Fibroblast of skin of right biceps (primary cell): ENCODE results near the gene KCTD19.
A peak's percentile ranks its signal among the peaks of the same experiment; 100 is the strongest.
"Not testable (repeated sequence)": the region's sequence is repeated elsewhere in the genome, so short reads cannot be mapped to it uniquely, and the experiment has no call there.

Experiments
- DNase-seq: peaks from one replicate; pipeline ENCODE4 v3.0.0-alpha.2; 2013

KCTD19 gene

DNA sequence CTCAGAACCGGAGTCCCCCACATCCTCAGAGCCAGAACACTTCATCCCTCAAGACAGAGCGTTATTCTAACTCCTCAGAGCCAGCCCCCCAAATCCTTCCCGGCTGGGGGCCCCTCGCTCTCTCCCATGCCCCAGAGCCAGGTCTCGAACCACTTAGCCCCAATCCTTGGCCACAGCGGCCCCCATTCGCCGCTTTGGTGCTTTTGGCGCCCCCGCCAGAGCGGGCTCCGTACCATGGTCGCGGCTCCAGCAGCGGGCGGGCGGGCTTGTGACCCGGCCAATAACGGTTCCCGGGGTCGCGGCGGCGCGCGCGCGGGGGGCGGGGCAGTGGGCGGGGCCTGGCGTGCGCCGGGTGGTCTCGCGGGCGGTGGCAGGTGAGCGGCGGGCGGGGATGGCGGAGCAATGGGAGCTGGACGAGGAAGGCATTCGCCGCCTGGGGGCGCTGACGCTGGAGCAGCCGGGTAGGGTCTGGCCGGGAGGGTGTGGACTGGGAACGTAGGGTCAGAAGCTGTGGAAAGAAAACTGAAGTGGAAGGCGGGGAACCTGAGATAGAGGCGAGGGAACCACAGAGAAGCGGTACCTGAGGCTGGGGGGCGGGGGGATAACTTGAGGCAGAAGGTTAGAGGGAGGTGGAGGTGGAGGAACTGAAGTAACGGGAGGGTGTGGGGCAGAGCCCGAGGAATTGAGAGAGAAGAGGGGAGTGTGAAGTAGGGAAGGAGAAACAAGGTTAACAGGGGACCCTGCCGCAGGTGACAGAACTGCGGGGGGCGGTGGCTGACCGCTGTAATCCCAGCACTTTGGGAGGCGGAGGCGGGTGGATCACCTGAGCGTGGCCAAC, at the start of gene KCTD19, which contains the start of gene LRRC36:
Gene KCTD19 (minus strand): TSS at position 270 of the 838 bp plus-strand sequence. CDS start 34 bp downstream, at position 236.
Gene LRRC36 (plus strand): TSS at position 344 of the 838 bp plus-strand sequence. CDS start 48 bp downstream, at position 392.
- no peak for DNase-seq

DNA sequence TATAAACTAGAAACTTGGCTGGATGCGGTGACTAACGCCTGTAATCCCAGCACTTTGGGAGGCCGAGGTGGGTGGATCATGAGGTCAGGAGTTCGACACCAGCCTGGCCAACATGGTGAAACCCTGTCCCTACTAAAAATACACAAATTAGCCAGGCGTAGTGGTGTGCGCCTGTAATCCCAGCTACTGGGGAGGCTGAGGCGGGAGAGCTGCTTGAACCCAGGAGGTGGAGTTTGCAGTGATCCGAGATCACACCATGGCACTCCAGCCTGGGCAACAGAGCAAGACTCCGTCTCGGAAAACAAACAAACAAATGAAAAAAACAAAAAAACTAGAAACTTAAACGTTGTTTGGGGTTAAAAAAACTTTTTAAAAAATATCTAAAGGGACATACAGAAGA, 49.5 kb upstream of the KCTD19 start:
- DNase-seq, result not testable (repeated sequence)

DNA sequence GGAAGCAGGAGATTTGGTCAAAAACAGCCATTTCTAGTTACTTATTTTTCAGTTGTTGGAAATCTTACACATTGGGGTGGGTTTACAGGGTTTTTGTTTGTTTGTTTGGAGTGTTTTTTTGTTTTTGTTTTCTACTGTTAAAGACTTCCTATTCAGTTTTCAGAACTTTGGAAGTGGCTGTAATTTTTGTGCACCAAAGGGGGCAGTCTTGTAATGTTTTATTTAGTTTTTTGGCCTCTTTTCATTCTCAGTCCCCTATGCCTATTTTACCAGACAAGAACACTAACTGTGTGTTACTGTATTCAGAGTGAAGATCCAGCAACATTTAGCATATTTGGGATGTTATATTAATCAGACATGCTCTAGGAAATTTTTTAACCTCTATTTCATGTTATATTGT, 46.1 kb upstream of the KCTD19 start:
- DNase-seq, result peak; percentile 18

DNA sequence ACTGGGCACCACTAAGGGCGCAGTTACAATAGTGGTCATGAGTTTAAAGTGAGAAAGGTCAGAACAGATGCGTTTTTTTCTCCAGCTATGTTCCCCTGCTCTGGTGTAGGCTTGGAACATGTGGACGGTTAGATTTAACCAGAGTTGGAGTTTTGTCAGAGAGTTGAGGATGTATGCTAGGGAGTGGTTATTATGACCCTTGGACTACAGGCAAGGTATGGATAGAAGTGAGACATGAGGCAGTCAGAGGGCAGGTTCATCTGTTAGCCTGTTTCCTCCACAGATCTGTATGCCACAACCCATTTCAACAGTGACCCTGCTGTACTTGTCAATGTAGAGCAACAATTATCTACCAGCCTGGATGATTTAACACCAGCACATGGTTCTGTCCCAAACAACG, 44.1 kb upstream of the KCTD19 start:
- DNase-seq, result no peak

DNA sequence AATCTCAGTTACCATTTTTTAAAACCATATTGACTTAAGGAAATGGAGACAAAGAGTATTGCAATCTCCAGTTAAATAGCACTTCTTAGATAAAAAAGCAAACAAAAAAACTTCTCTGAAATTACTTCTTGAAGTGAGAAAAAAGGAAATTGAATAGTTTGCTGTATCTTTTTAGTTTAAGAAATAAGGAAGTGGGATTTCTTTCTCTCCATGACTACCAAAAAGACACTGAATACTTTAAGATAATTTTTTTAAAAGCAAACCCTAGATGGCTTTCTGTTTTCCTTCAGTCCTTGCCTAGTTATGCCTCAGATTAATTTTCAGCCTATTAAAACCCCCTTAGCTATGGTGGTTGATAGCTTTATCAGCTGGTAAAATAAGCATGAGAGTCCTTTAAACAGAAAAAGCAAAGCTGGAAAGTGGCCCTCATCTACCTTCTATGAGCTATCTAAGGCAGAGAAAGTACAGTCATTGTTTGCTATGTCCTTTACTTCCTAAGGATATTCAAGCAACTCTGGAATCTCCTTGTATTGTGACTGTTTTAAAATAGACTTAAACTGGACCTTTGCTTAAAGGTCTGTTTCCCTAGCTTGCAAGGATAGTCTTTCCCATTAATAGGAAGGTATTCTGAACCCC, 38.2 kb upstream of the KCTD19 start:
- DNase-seq, result no peak

DNA sequence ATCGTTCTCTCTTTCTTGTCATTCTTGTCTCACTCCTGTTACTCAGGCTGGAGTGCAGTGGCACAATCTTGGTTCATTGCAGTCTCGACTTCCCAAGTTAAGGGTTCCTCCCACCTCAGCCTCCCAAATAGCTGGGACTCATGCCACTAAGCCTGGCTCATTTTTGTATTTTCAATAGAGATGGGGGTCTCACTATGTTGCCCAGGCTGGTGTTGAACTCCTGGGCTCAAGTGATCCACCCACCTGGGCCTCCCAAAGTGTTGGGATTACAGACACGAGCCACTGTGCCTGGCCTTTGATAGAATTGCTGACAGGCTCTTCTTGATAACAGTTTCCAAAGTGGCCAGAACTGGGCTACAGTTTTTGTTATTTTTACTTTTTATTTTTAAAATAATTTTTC, 34.5 kb upstream of the KCTD19 start:
- no peak for DNase-seq

DNA sequence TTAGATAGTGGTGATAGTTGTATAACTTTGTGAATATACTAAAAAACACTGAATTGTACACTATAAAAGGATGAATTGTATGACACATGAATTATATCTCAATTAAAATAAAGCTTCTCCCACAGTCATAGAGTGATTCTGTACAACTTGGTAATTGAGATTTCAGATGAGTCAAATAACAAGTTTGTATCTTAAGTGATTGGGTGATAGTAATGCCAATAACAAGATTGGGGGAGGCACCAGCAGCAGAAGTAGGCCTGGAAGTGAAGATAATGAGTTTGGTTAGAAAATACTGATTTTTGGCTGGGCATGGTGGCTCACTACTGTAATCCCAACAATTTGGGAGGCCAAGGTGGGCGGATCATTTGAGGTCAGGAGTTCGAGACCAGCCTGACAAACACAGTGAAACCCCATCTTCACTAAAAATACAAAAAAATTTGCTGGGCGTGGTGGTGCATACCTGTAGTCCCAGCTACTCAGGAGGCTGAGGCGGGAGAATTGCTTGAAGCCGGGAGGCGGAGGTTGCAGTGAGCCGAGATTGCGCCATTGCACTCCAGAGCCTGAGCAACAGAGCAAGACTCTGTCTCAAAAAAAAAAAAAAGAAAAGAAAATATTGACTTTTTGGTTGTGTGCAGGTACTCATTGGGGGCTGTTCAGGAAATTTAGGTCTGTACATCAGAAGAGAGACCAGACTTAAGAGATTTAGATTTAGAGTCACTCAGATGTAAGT, 33.2 kb upstream of the KCTD19 start:
- DNase-seq, result not testable (repeated sequence)

DNA sequence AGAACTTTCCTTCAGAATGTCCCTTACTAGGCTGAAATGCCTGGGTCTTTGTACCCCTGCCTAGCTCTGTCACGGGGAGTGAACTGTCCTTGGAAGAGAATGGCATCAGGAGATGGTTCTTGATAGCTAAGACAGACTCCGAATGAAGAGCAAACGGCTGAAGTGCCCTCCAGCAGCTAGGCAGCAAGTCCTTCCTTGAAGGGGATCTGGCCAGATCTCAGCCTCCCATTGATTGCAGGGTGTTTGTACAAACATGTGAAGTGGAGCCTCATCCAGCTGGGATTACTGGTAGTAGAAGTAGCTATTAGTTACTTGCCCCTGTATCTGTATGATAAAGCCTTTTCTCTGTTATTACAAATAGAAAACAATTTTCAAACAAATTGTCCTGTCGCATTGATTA, 31.0 kb upstream of the KCTD19 start:
- DNase-seq, result no peak

DNA sequence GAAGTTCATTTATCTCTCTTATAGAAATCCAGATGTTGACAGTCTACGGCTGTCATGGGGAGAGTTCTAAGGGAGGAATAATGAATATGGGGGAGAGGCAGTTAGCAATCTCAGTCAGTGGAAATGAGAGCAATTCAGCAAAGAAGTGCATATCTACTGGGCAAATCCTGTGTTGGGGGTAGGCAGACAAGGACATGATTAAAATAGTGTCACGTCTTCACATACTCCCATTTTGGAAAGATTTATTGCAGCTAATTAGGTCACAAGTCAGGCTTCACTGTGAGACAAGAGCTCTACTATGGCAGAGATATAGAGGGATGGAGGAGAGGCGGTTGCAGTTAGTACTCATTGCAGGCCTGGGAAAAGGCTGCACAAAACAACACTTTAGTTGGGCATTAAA, 29.9 kb upstream of the KCTD19 start:
- no peak for DNase-seq

DNA sequence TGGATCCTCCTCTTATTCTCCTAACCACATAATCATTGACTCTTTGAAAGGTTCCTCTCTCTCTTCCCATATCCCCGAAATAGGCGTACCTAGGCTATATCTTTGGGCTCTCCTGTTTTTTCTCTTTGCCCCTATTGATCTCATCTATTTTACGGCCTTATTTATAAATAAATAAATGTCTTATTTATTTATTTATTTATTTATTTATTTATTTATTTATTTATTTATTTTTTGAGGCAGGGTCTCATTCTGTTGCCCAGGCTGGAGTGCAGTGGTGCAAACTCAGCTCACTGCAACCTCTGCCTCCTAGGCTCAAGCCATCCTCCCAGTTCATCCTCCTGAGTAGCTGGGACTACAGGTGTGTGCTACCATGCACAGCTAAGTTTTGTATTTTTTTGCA, 25.9 kb upstream of the KCTD19 start:
- DNase-seq, result not testable (repeated sequence)

DNA sequence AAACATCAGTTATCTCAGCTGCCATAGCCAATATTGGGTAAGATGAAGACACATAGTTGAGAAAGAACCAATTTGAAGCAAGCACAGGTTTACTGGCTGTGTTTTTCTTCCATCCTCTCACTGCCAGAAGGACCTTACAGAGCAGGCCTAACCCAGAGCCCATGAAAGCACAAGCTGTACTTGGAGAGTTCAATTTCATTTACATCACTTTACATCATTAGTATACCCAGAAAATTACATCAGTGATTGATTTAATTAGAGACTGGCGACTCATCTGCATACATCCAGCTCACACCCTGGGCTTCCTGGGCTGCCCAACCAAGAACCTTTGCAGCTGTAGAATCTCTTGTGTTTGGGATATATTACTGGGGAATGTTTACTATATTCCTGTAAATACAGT, 23.8 kb upstream of the KCTD19 start:
- DNase-seq, result no peak

DNA sequence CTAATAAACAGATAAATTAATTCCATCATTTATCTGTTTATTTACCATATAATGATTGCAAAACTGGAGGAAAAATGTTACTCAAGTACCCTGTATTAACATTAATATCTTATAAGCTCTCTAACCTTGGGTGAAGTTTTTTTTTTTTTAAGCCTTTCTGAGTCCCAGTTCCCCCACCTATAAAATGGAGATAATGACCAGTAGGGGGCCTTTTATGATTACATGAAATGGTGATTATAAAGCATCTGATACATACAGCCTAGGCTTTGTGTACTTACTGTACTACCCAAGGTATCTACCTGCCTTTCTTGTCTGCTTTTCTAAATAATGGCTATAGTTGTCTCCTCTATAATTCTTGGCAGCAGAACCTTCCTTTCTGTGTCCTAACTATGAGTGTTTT, 22.6 kb upstream of the KCTD19 start:
- peak; percentile 31 for DNase-seq

DNA sequence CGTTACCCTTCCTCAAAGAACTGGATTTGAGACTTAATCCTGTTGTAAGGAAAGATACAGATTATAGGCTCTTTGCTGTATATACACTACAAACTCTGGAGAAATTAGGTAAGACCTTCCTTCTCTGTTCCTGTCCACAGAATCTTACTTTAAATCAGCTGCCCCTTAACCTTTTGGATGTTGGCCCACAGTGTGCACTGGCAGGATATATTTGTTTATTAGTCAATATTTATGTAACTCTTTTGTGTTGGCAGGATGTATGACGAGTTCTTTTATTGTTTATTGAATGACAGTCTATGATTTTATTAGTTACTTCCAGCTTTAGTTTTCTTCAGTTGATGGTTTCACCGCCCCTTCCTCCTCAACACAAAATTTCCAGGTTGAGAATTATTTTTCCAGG, 19.8 kb upstream of the KCTD19 start:
- DNase-seq, result no peak

DNA sequence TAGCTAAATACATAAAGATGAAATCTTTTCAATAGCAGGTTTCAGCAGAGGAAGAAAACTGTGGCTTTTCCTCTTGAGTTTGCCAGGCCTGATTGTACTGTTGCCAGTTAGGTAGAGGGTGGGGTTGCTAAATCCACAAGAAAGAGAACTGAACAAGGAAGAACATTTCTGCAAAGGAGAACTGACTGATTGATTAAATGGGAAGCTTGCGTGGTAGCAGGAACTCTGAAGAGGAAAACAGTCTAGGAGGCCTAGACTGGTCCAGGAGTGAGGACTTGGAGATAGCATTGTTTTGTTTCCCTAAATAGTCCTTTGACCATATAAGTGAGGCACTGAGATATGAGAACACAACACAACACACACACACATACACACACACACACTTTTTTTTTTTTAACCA, 18.9 kb upstream of the KCTD19 start:
- DNase-seq, result no peak

DNA sequence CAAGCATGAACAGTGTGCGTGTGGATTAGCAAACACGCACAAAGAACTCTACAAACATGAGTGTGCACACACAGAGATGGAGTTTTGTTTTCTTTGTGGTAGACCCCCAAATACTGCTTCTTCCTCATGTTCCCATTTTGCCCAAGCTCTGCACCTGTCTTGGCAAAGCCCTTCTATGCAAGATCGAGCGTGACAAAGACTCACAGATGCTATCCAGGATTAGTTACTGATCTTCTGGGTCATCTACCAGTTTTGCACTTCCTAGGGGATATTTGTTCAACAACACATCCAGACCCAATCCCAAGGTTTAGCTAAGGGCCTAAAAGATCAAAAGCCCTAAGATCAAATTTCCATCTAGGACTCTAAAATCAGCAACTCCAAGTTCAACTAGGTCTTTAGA, 16.1 kb upstream of the KCTD19 start:
- DNase-seq, result no peak

DNA sequence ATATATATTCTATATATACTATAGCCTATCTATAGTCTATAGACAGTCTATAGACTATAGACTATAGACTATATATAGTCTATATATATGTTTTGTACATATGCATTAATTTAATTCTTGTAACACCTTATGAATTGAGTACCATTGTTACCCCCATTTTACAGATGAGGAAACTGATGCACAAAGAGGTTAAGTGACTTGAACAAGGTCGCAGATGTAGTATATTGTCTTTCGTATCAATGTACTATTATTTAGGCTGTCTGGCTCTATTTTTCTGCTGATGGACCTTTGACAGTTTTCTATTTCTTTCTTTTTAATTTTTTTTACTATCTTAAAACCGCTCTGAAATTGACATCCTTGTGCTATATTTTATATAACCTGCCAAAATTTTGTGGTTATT, 14.7 kb upstream of the KCTD19 start:
- DNase-seq, result no peak

DNA sequence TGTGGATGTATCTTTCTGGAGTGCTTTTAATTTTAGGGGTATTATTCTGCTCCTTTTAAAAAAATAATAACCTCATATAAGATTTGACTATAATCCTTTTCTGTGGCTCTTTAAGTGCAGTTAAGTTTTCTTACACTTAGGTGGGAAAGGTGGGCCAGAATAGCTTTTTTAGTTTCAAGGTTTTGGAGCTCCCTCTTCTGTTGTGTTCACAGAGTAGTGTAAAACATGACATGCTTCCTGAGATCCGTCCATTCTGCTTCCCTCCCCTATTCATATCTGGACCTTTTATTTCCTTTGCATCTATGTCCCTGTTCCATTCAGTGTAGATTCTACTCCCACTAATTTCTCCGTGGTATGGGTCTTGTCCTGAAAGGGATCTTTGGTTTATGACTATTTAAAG, 12.9 kb upstream of the KCTD19 start:
- peak; percentile 31 for DNase-seq

DNA sequence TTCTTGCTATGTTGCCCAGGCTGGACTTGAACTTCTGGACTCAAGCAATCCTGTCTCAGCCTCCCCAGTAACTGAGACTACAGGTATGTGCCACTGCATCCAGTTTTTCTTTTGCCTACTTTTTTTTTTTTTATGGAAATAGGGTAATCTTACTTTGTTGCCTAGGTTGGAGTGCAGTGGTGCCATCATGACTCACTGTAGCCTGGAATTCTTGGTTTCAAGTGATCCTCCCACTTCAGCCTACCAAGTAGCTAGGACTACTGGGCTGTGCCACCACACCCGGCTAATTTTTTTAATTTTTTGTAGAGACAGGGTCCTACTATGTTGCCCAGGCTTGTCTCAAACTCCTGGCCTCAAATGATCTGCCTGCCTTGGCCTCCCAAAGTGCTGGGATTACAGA, 10.1 kb upstream of the KCTD19 start:
- no peak for DNase-seq

DNA sequence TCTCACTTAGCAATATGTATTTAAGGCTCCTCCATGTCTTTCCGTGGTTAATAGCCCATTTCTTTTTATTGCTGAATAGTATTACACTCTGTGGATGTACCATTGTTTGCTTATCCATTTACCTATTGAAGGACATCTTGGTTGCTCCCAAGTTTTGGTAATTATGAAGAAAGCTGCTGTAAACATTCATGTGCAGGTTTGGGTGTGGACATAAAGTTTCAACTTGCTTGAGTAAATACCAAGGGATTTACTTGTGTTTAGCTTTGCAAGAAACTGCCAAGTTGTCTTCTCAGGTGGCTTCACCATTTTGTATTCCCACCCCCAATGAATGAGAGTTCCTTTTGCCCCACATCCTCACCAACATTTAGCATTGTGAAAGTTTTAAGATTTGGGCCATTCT, 9.6 kb upstream of the KCTD19 start:
- no peak for DNase-seq

DNA sequence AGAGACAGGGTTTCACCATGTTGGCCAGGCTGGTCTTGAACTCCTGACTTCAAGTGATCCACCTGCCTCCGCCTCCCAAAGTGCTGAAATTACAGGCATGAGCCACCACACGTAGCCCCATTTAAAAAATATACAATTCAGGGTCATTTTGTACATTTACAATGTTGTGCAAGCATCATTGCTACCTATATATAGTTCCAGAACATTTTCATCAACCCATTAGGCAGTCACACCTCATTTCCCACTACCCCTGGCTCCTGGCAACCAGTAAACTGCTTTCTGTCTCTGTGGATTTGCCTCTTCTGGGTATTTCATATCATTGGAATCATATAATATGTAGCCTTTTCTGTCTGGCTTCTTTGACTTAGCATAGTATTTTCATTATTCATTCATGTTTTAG, 6.8 kb upstream of the KCTD19 start:
- DNase-seq, result no peak

DNA sequence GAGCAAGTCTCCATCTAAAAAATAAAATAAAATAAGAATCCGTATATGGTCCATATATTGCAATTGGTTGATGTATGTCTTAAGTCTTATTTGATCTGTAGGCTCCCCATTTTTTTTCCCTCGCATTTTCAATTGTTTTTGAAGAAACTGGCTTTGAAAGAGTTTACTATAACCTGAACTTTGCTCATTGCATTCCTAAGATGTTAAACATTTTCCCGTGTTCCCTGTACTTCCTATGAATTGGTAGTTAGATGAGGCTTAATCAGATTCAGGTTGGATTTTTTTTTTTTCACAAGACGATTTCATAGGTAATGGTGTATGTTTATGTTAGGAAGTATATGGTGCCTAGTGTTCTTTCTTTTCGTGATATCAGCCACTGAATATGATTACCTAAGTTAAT, 3.4 kb upstream of the KCTD19 start:
- DNase-seq, result no peak

DNA sequence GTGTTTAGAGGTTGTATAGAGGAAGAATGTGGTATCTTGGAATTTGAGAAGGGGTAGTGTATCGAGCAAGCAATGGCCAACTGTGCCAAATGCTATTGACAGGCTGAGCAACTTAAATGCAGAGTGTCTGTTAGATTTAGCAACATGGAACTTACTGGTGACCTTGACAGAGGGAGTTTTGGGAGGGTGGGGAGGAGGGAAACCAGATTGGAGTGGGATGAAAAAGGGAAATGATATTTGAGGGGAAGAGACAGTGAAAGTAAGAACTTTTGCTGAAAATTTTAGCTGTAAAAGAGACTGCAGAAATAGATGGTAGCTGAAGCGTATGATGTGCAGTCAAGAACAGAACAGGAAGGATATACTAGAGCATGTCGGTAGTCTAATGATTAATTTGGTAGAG, 1.2 kb upstream of the KCTD19 start:
- no peak for DNase-seq

DNA sequence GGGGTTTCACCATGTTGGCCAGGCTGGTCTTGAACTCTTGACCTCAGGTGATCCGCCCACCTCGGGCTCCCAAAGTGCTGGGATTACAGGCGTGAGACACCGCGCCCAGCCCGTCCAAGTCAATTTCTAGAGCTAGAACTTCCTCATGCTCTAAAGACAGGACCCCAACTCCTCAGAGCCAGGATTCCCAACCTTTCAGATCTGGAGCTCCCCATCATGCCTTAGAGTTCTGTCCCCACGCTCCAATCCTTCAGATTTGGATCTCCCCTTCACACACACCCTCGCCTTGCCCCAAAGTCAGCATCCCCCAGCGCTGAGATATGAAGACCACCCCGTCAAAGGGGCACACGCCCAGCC, 448 bp downstream of the KCTD19 start:
- no peak for DNase-seq

DNA sequence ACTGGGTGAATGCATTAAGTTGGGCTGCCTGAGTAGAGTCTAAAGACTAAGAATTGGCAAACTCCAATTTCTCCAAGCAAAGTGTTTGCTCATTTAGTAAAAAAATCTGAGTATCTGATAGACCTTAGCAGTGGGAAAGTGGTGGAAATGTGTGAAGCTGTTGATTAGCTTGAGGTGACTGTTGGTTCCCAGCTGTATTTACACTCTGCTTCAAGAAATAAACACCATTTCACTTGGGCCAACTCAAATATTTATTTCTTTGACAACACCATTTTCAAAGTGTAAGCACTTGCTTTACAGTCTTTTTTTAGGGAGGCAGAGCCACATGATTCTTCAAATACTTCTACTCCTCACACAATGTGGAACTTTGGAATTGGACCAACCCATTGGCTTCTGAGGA, 8.7 kb downstream of the KCTD19 start:
- no peak for DNase-seq
